Spleen (tissue), 11 donors: ENCODE data around the gene EIF3K. TPM values are rescaled to one million over a fixed set of nuclear protein-coding genes. Genes with fewer than 3 reads are reported as not detected.

Experiments
- DNase-seq: peaks from one replicate; pipeline ENCODE4 v3.0.0-alpha.2; 2020
- H3K27ac ChIP-seq, 8 donors: fragments of 200-600 bp; sonication (generic) in 7 of 8; 1 replicate in 4 of 8; 2 replicates in 4 of 8; pipeline versions ENCODE4 v1.5.0 to v1.8.0; 2016 to 2021; ENCODE audit warnings: inconsistent platforms in 4 of 8, mild to moderate bottlenecking in 4 of 8, moderate library complexity in 1 of 8
- H3K27me3 ChIP-seq, 7 donors: fragments of 200-600 bp; sonication (generic) in 6 of 7; replicated peaks in 1 of 7; 1 replicate in 4 of 7; 2 replicates in 3 of 7; pipeline versions ENCODE4 v1.5.0 to v1.8.0; 2016 to 2021; ENCODE audit warnings: inconsistent platforms in 3 of 7, mild to moderate bottlenecking in 1 of 7
- H3K36me3 ChIP-seq, 6 donors: fragments of 200-600 bp; sonication (generic) in 5 of 6; 1 replicate in 4 of 6; 2 replicates in 2 of 6; pipeline versions ENCODE4 v1.5.0 to v1.8.0; 2016 to 2021; ENCODE audit warnings: inconsistent platforms in 2 of 6
- H3K4me1 ChIP-seq, 6 donors: fragments of 200-600 bp; sonication (generic) in 5 of 6; 1 replicate in 3 of 6; 2 replicates in 3 of 6; pipeline versions ENCODE4 v1.5.0 to v1.8.0; 2016 to 2021; ENCODE audit warnings: inconsistent platforms in 3 of 6
- H3K4me3 ChIP-seq, 8 donors: fragments of 200-600 bp; sonication (generic) in 7 of 8; 1 replicate in 4 of 8; 2 replicates in 4 of 8; pipeline versions ENCODE4 v1.5.0 to v1.8.0; 2016 to 2021; ENCODE audit warnings: inconsistent platforms in 4 of 8, mild to moderate bottlenecking in 4 of 8, moderate library complexity in 2 of 8
- H3K9me3 ChIP-seq, 8 donors: fragments of 200-600 bp; sonication (generic) in 7 of 8; 1 replicate in 4 of 8; 2 replicates in 4 of 8; pipeline versions ENCODE4 v1.5.0 to v1.8.0; 2016 to 2021; ENCODE audit warnings: inconsistent platforms in 4 of 8
- CTCF ChIP-seq, 11 experiments: fragments of 200-600 bp in 7 of 11; fragments of 450-650 bp in 4 of 11; sonication (generic) in 4 of 11; IDR thresholded peaks in 8 of 11; conservative IDR thresholded peaks in 3 of 11; 1 replicate in 7 of 11; 2 replicates in 4 of 11; pipeline versions ENCODE4 v1.4.0 to v1.8.0; 2016 to 2021; ENCODE audit warnings: antibody characterized with exemption in 11 of 11, inconsistent platforms in 4 of 11, mild to moderate bottlenecking in 1 of 11
- POLR2A ChIP-seq, 3 donors: fragments of 450-650 bp; IDR thresholded peaks; one replicate each; pipeline ENCODE4 v1.5.1; 2017; ENCODE audit warnings: antibody characterized with exemption in 3 of 3, mild to moderate bottlenecking in 1 of 3
- POLR2AphosphoS5 ChIP-seq, 3 donors: sonication (generic); formaldehyde crosslinking; IDR thresholded peaks; one replicate each; pipeline ENCODE4 v1.5.1; 2017; ENCODE audit warnings: antibody characterized with exemption in 3 of 3
- WGBS, 5 donors: extraction: QIAGEN DNeasy Blood & Tissue Kit in 3 of 5; methylation state at CpG; one replicate each; pipeline versions ENCODE4 v1.1.5 to v1.1.7; 2013 to 2018; 5-methylcytosine and 5-hydroxymethylcytosine counted together
- intact Hi-C: fragments of 100-400 bp; cut with DNase I; formaldehyde crosslinking; loops from one replicate; pipeline ENCODE4 v1.15.0; 2023; ENCODE audit warnings: low total_unique reads
- polyA plus RNA-seq, 3 donors: library from polyadenylated mRNA; stranded (reverse); fragments of 200-250 nt; gene quantifications; one replicate each; pipeline ENCODE4 v1.2.1, GENCODE V29; 2013
- total RNA-seq, 7 donors: library from RNA; depleted of rRNA in 3 of 7; stranded (reverse); fragments of >200 nt in 3 of 7; fragmentation: NEBNext Ultra II Directional in 4 of 7; extraction: Animal tissue kit (Norgen Biotek cat#: 25700) in 4 of 7; gene quantifications; one replicate each; pipeline versions ENCODE4 v1.1.0 to v1.2.1, GENCODE V29; 2016 to 2021
- donor health status: healthy with polysubstance abuse.
- donor health status: DM: no; HTN: no; CAD: no; lungs with moderate emphysema.
- donor health status: DM: no; HTN: no; CAD: no.
- donor health status: Bipolar disorder and iron deficiency.
- donor health status: healthy.
- donor health status: DM: no; HTN: no; CAD: no.
- donor health status: DM: yes; HTN: yes; CAD: no.

EIF3K gene
- total and polyA plus RNA-seq, 10 donors: 232 to 538 (median 302) TPM

GRCh38 chr19:38649305-38650171 is 30.6 kb downstream of the EIF3K start:
- TF ChIP-seq POLR2A (IDR thresholded peaks at IDR 0.05): no peak
- TF ChIP-seq POLR2AphosphoS5 (IDR thresholded peaks at IDR 0.05): peak; percentile 66 to 79 (median 73)
- TF ChIP-seq CTCF (IDR thresholded peaks at IDR 0.05 in 8 of 11, conservative IDR thresholded peaks at IDR 0.05 in 3 of 11): no peak
- WGBS, 5 donors: 17 to 30% (median 23%) methylated on average over 15 of the region's 15 CpGs
- Histone ChIP-seq H3K27ac (peak overlapping the region; percentile 81 to 94 (median 92)), H3K36me3 (peaks cover 0 to 7% (median 0%) of the 10 kb centered on the region in 6 donors), H3K27me3 (no peaks in the 10 kb centered on the region), H3K4me1 (peaks cover 44 to 74% (median 63%) of the 10 kb centered on the region in 6 donors), H3K4me3 (peak overlapping the region; percentile 76 to 94 (median 86)), H3K9me3 (no peaks in the 10 kb centered on the region)
- peak; percentile 85 for DNase-seq
- intact Hi-C loops: loop anchor here (10.0 kb wide), 1 partner anchor 55 kb away; no protein-coding TSS in a partner anchor

GRCh38 chr19:38650172-38650775 is 31.3 kb downstream of the EIF3K start:
- H3K27ac ChIP-seq: peak overlapping the region; percentile 1 to 94 (median 92)
- peaks cover 48 to 82% (median 70%) of the 10 kb centered on the region in 6 donors for H3K4me1 ChIP-seq
- H3K36me3 ChIP-seq: peaks cover 0 to 14% (median 0%) of the 10 kb centered on the region in 6 donors
- peak overlapping the region; percentile 76 to 94 (median 86) for H3K4me3 ChIP-seq
- intact Hi-C loops: loop anchor here (10.0 kb wide), 1 partner anchor 55 kb away; no protein-coding TSS in a partner anchor
- no peak for DNase-seq
- no peaks in the 10 kb centered on the region for H3K27me3 ChIP-seq
- TF ChIP-seq POLR2A (IDR thresholded peaks at IDR 0.05) (no peak), CTCF (IDR thresholded peaks at IDR 0.05 in 8 of 11, conservative IDR thresholded peaks at IDR 0.05 in 3 of 11) (no peak), POLR2AphosphoS5 (IDR thresholded peaks at IDR 0.05) (no peak)
- no peaks in the 10 kb centered on the region for H3K9me3 ChIP-seq
- 20 to 39% (median 30%) methylated on average over 8 of the region's 8 CpGs for WGBS, 5 donors

- TF ChIP-seq POLR2AphosphoS5 (IDR thresholded peaks at IDR 0.05): peak in 1 of 3 donors; percentile 60
- TF ChIP-seq CTCF (IDR thresholded peaks at IDR 0.05 in 8 of 11, conservative IDR thresholded peaks at IDR 0.05 in 3 of 11): peak in 1 of 11 experiments; percentile 19
- no peak for TF ChIP-seq POLR2A (IDR thresholded peaks at IDR 0.05)
- peaks cover 0 to 17% (median 0%) of the 10 kb centered on the region in 6 donors for H3K36me3 ChIP-seq
- peaks cover 56 to 89% (median 78%) of the 10 kb centered on the region in 6 donors for H3K4me1 ChIP-seq
- intact Hi-C loops: loop anchor here (10.0 kb wide), 1 partner anchor 54 kb away; no protein-coding TSS in a partner anchor
- no peaks in the 10 kb centered on the region for H3K27me3 ChIP-seq
- no peak for DNase-seq
- peak overlapping the region in 7 of 8 donors; percentile 83 to 94 (median 93) for H3K27ac ChIP-seq
- no peaks in the 10 kb centered on the region for H3K9me3 ChIP-seq
- H3K4me3 ChIP-seq: peak overlapping the region in 6 of 8 donors; percentile 76 to 94 (median 86)
- WGBS, 5 donors: 58 to 76% (median 68%) methylated on average over 12 of the region's 12 CpGs
These were observed 32.1 kb downstream of the EIF3K start for GRCh38 chr19:38650911-38651584.
